Skeletal muscle cell (primary cell): ENCODE data around the gene PID1.

Source experiments
- DNase-seq: peaks from one replicate; pipeline ENCODE4 v3.0.0-alpha.2; 2010; ENCODE audit warnings: low read depth
- H3K4me3 ChIP-seq: 2 replicates; pipeline ENCODE4 v1.5.1; 2011; ENCODE audit warnings: low read depth, mild to moderate bottlenecking, control low read depth, low read length, moderate library complexity

PID1 gene

GRCh38 chr2:229178117-229178516 lies 93.0 kb downstream of the PID1 start:
- DNase-seq: no peak
- no peak overlapping the region for H3K4me3 ChIP-seq

GRCh38 chr2:229176136-229176535 lies 95.0 kb downstream of the PID1 start:
- no peak overlapping the region for H3K4me3 ChIP-seq
- DNase-seq: no peak

GRCh38 chr2:229175497-229175863 lies 95.6 kb downstream of the PID1 start:
- no peak overlapping the region for H3K4me3 ChIP-seq
- DNase-seq: no peak

- no peak for DNase-seq
Measured at GRCh38 chr2:229174794-229175496, 96.1 kb downstream of the PID1 start.

GRCh38 chr2:229173825-229174359 lies 97.2 kb downstream of the PID1 start:
- no peak overlapping the region for H3K4me3 ChIP-seq
- no peak for DNase-seq

More at GRCh38 chr2:229174794-229175496, 96.1 kb downstream of the PID1 start:
- no peak overlapping the region for H3K4me3 ChIP-seq

GRCh38 chr2:229170916-229171315 lies 100.2 kb downstream of the PID1 start:
- DNase-seq: no peak
- H3K4me3 ChIP-seq: no peak overlapping the region

- no peak for DNase-seq
- no peak overlapping the region for H3K4me3 ChIP-seq
Measured at GRCh38 chr2:229170171-229170570, 100.9 kb downstream of the PID1 start.

- H3K4me3 ChIP-seq: no peak overlapping the region
- no peak for DNase-seq
Measured at GRCh38 chr2:229169751-229170150, 101.3 kb downstream of the PID1 start.

GRCh38 chr2:229164545-229165249 lies 106.4 kb downstream of the PID1 start:
- DNase-seq: no peak
- no peak overlapping the region for H3K4me3 ChIP-seq

- DNase-seq: no peak
- no peak overlapping the region for H3K4me3 ChIP-seq
Measured at GRCh38 chr2:229163893-229164292, 107.2 kb downstream of the PID1 start.

GRCh38 chr2:229162015-229162414 lies 109.1 kb downstream of the PID1 start:
- no peak for DNase-seq
- H3K4me3 ChIP-seq: no peak overlapping the region

- DNase-seq: no peak
- H3K4me3 ChIP-seq: no peak overlapping the region
Measured at GRCh38 chr2:229160984-229161383, 110.1 kb downstream of the PID1 start.

- no peak for DNase-seq
- H3K4me3 ChIP-seq: no peak overlapping the region
Measured at GRCh38 chr2:229160180-229160579, 110.9 kb downstream of the PID1 start.

GRCh38 chr2:229159405-229159804 lies 111.7 kb downstream of the PID1 start:
- DNase-seq: no peak
- H3K4me3 ChIP-seq: no peak overlapping the region

- DNase-seq: peak; percentile 58
- no peak overlapping the region for H3K4me3 ChIP-seq
Measured at GRCh38 chr2:229154381-229154780, 116.7 kb downstream of the PID1 start.

- no peak overlapping the region for H3K4me3 ChIP-seq
- no peak for DNase-seq
Measured at GRCh38 chr2:229153951-229154350, 117.1 kb downstream of the PID1 start.

- DNase-seq: no peak
- H3K4me3 ChIP-seq: no peak overlapping the region
Measured at GRCh38 chr2:229153267-229153666, 117.8 kb downstream of the PID1 start.

- DNase-seq: no peak
- H3K4me3 ChIP-seq: no peak overlapping the region
Measured at GRCh38 chr2:229152674-229153073, 118.4 kb downstream of the PID1 start.

- H3K4me3 ChIP-seq: no peak overlapping the region
- no peak for DNase-seq
Measured at GRCh38 chr2:229150317-229150716, 120.8 kb downstream of the PID1 start.

GRCh38 chr2:229141424-229142025 lies 129.6 kb downstream of the PID1 start:
- DNase-seq: peak; percentile 61
- no peak overlapping the region for H3K4me3 ChIP-seq
